Sigmoid colon (tissue), 4 donors: ENCODE results near the gene NEO1.
A peak's percentile ranks its signal among the peaks of the same experiment; 100 is the strongest.

Experiments
- POLR2A ChIP-seq, 2 donors: fragments of 450-650 bp; IDR thresholded peaks; one replicate each; pipeline ENCODE4 v1.6.1; 2016; ENCODE audit warnings: antibody characterized with exemption in 2 of 2, mild to moderate bottlenecking in 2 of 2, moderate library complexity in 2 of 2
- POLR2AphosphoS5 ChIP-seq, 4 donors: sonication (generic); formaldehyde crosslinking; IDR thresholded peaks; one replicate each; pipeline ENCODE4 v1.6.1; 2017; ENCODE audit warnings: antibody characterized with exemption in 4 of 4

GRCh38 chr15:73054417-73054953 is 2.2 kb downstream of the NEO1 start:
- TF ChIP-seq POLR2A (IDR thresholded peaks at IDR 0.05) (peak in 1 of 2 donors; percentile 20), POLR2AphosphoS5 (IDR thresholded peaks at IDR 0.05) (no peak)
